ENCODE results near the gene USP20. TPM values are rescaled to one million over a fixed set of nuclear protein-coding genes. Genes with fewer than 3 reads are reported as not detected.
"Not testable (repeated sequence)": the region's sequence is repeated elsewhere in the genome, so short reads cannot be mapped to it uniquely, and the experiment has no call there.

The USP20 gene
- 10 to 100 TPM; 21.6 to 51.8 (median 25.1) TPM for polyA plus RNA-seq

- Mint-ChIP-seq H3K36me3 (peaks cover 3 to 17% (median 11%) of the 10 kb centered on the region in 3 donors), H3K27ac (peak within 1 kb of the TSS; percentile 95 to 99 (median 98)), H3K27me3 (ENCODE audit: low read depth in 3 of 3) (peaks cover 0 to 11% (median 9%) of the 10 kb centered on the region in 3 donors), H3K4me1 (peaks cover 55 to 63% of the 10 kb centered on the region in 2 donors), H3K9me3 (no peaks in the 10 kb centered on the region), H3K4me3 (peak within 1 kb of the TSS; percentile 97 to 98 (median 97))
- peak; percentile 97 to 98 (median 98) for DNase-seq
Measured at GRCh38 chr9:129835128-129835859, at the start of gene USP20, which contains the start of gene C9orf78. TSS of gene USP20 (plus strand) at chr9:129835458. CDS start at chr9:129852556, 17,098 bp downstream. TSS of gene C9orf78 (minus strand) at chr9:129835275. CDS start at chr9:129835221, 54 bp downstream.

- H3K36me3 Mint-ChIP-seq: no peaks in the 10 kb centered on the region
- no peak overlapping the region for H3K27ac Mint-ChIP-seq
- DNase-seq: no peak
- no peaks in the 10 kb centered on the region for H3K9me3 Mint-ChIP-seq
- H3K4me1 Mint-ChIP-seq: peaks cover 5 to 6% of the 10 kb centered on the region in 2 donors
- peaks cover 5 to 8% (median 6%) of the 10 kb centered on the region in 3 donors for H3K27me3 Mint-ChIP-seq (ENCODE audit: low read depth in 3 of 3)
- H3K4me3 Mint-ChIP-seq: no peak overlapping the region
Measured at GRCh38 chr9:129785866-129786265, 49.4 kb upstream of the USP20 start.

- H3K36me3 Mint-ChIP-seq: no peaks in the 10 kb centered on the region
- no peak overlapping the region for H3K27ac Mint-ChIP-seq
- H3K9me3 Mint-ChIP-seq: no peaks in the 10 kb centered on the region
- H3K27me3 Mint-ChIP-seq (ENCODE audit: low read depth in 3 of 3): peaks cover 5 to 6% (median 6%) of the 10 kb centered on the region in 3 donors
- DNase-seq: no peak
- H3K4me3 Mint-ChIP-seq: no peak overlapping the region
- H3K4me1 Mint-ChIP-seq: peaks cover 5 to 6% of the 10 kb centered on the region in 2 donors
Measured at GRCh38 chr9:129786481-129786880, 48.8 kb upstream of the USP20 start.

GRCh38 chr9:129794549-129794948 lies 40.7 kb upstream of the USP20 start:
- H3K36me3 Mint-ChIP-seq: no peaks in the 10 kb centered on the region
- no peaks in the 10 kb centered on the region for H3K9me3 Mint-ChIP-seq
- H3K4me3 Mint-ChIP-seq: no peak overlapping the region
- no peak overlapping the region for H3K27ac Mint-ChIP-seq
- peaks cover 5 to 6% of the 10 kb centered on the region in 2 donors for H3K4me1 Mint-ChIP-seq
- no peak for DNase-seq
- peaks cover 3 to 7% (median 4%) of the 10 kb centered on the region in 3 donors for H3K27me3 Mint-ChIP-seq (ENCODE audit: low read depth in 3 of 3)

- peak overlapping the region in 1 of 6 donors; percentile 8 for H3K27ac Mint-ChIP-seq
- H3K36me3 Mint-ChIP-seq; H3K27me3 Mint-ChIP-seq (ENCODE audit: low read depth in 3 of 3); H3K4me1 Mint-ChIP-seq; DNase-seq; H3K9me3 Mint-ChIP-seq; H3K4me3 Mint-ChIP-seq: not testable (repeated sequence)
Measured at GRCh38 chr9:129796029-129796428, 39.2 kb upstream of the USP20 start.

- no peak overlapping the region for H3K4me3 Mint-ChIP-seq
- H3K27ac Mint-ChIP-seq: peak overlapping the region in 1 of 6 donors; percentile 5
- peaks cover 10 to 12% of the 10 kb centered on the region in 2 donors for H3K4me1 Mint-ChIP-seq
- H3K36me3 Mint-ChIP-seq: no peaks in the 10 kb centered on the region
- no peak for DNase-seq
- no peaks in the 10 kb centered on the region for H3K9me3 Mint-ChIP-seq
- peaks cover 3 to 11% (median 5%) of the 10 kb centered on the region in 3 donors for H3K27me3 Mint-ChIP-seq (ENCODE audit: low read depth in 3 of 3)
Measured at GRCh38 chr9:129798973-129799372, 36.3 kb upstream of the USP20 start.

GRCh38 chr9:129801504-129801903 lies 33.8 kb upstream of the USP20 start:
- peaks cover 3 to 10% (median 4%) of the 10 kb centered on the region in 3 donors for H3K27me3 Mint-ChIP-seq (ENCODE audit: low read depth in 3 of 3)
- H3K9me3 Mint-ChIP-seq: no peaks in the 10 kb centered on the region
- peak overlapping the region in 5 of 6 donors; percentile 55 to 68 (median 65) for H3K27ac Mint-ChIP-seq
- H3K4me3 Mint-ChIP-seq: peak overlapping the region; percentile 54 to 94 (median 69)
- H3K4me1 Mint-ChIP-seq: peaks cover 27% of the 10 kb centered on the region in 2 donors
- peaks cover 4 to 9% (median 4%) of the 10 kb centered on the region in 3 donors for H3K36me3 Mint-ChIP-seq
- no peak for DNase-seq

GRCh38 chr9:129802833-129803675 lies 32.2 kb upstream of the USP20 start, which contains the start of gene TOR1B:
TSS of gene TOR1B (plus strand) at chr9:129803184. CDS start at chr9:129803213, 29 bp downstream.
- Mint-ChIP-seq H3K4me1 (peaks cover 32 to 35% of the 10 kb centered on the region in 2 donors), H3K9me3 (no peaks in the 10 kb centered on the region), H3K4me3 (peak within 1 kb of the TSS; percentile 92 to 94 (median 93)), H3K36me3 (peaks cover 9 to 10% (median 10%) of the 10 kb centered on the region in 3 donors), H3K27ac (peak within 1 kb of the TSS; percentile 76 to 96 (median 94)), H3K27me3 (ENCODE audit: low read depth in 3 of 3) (peaks cover 3 to 9% (median 4%) of the 10 kb centered on the region in 3 donors)
- DNase-seq: peak; percentile 96 to 97 (median 96)

GRCh38 chr9:129803676-129804060 lies 31.6 kb upstream of the USP20 start:
- H3K27ac Mint-ChIP-seq: peak overlapping the region; percentile 76 to 95 (median 88)
- peaks cover 32 to 35% of the 10 kb centered on the region in 2 donors for H3K4me1 Mint-ChIP-seq
- no peak for DNase-seq
- H3K27me3 Mint-ChIP-seq (ENCODE audit: low read depth in 3 of 3): peaks cover 3 to 9% (median 4%) of the 10 kb centered on the region in 3 donors
- no peaks in the 10 kb centered on the region for H3K9me3 Mint-ChIP-seq
- peaks cover 9 to 12% (median 10%) of the 10 kb centered on the region in 3 donors for H3K36me3 Mint-ChIP-seq
- peak overlapping the region; percentile 92 to 94 (median 93) for H3K4me3 Mint-ChIP-seq

GRCh38 chr9:129806061-129806460 lies 29.2 kb upstream of the USP20 start:
- Mint-ChIP-seq H3K36me3 (peaks cover 9 to 25% (median 20%) of the 10 kb centered on the region in 3 donors), H3K9me3 (no peaks in the 10 kb centered on the region), H3K4me1 (peaks cover 35 to 48% of the 10 kb centered on the region in 2 donors), H3K4me3 (peak overlapping the region in 3 of 5 donors; percentile 15 to 58 (median 42)), H3K27ac (peak overlapping the region in 5 of 6 donors; percentile 6 to 56 (median 41)), H3K27me3 (ENCODE audit: low read depth in 3 of 3) (peaks cover 5 to 9% (median 5%) of the 10 kb centered on the region in 3 donors)
- DNase-seq: no peak

GRCh38 chr9:129809346-129809745 lies 25.9 kb upstream of the USP20 start:
- peaks cover 9 to 26% (median 25%) of the 10 kb centered on the region in 3 donors for H3K36me3 Mint-ChIP-seq
- peaks cover 20 to 42% of the 10 kb centered on the region in 2 donors for H3K4me1 Mint-ChIP-seq
- no peak for DNase-seq
- H3K27me3 Mint-ChIP-seq (ENCODE audit: low read depth in 3 of 3): peaks cover 1 to 2% (median 2%) of the 10 kb centered on the region in 3 donors
- no peaks in the 10 kb centered on the region for H3K9me3 Mint-ChIP-seq
- peak overlapping the region in 3 of 6 donors; percentile 45 to 60 (median 45) for H3K27ac Mint-ChIP-seq
- no peak overlapping the region for H3K4me3 Mint-ChIP-seq

- DNase-seq: no peak
- Mint-ChIP-seq H3K36me3 (peaks cover 9 to 28% (median 26%) of the 10 kb centered on the region in 3 donors), H3K4me3 (no peak overlapping the region), H3K27ac (peak overlapping the region in 2 of 6 donors; percentile 1 to 10), H3K9me3 (no peaks in the 10 kb centered on the region), H3K4me1 (peaks cover 18 to 39% of the 10 kb centered on the region in 2 donors), H3K27me3 (ENCODE audit: low read depth in 3 of 3) (peaks cover 1 to 2% (median 2%) of the 10 kb centered on the region in 3 donors)
Measured at GRCh38 chr9:129810116-129810515, 25.1 kb upstream of the USP20 start.

- peaks cover 6 to 29% (median 24%) of the 10 kb centered on the region in 3 donors for H3K36me3 Mint-ChIP-seq
- H3K27me3 Mint-ChIP-seq (ENCODE audit: low read depth in 3 of 3): peaks cover 1 to 2% (median 2%) of the 10 kb centered on the region in 3 donors
- no peaks in the 10 kb centered on the region for H3K9me3 Mint-ChIP-seq
- peak overlapping the region in 2 of 6 donors; percentile 23 to 39 for H3K27ac Mint-ChIP-seq
- no peak overlapping the region for H3K4me3 Mint-ChIP-seq
- peaks cover 16 to 36% of the 10 kb centered on the region in 2 donors for H3K4me1 Mint-ChIP-seq
- no peak for DNase-seq
Measured at GRCh38 chr9:129810788-129811187, 24.5 kb upstream of the USP20 start.
